ENCODE measurements around the gene GPR15.

GPR15 gene

GRCh38 chr3:98551754-98552153 lies 20.0 kb downstream of the GPR15 start:
- no peak for TF ChIP-seq CTCF (IDR thresholded peaks at IDR 0.05)
- H3K27ac Mint-ChIP-seq: no peak overlapping the region
- H3K4me1 Mint-ChIP-seq: no peaks in the 10 kb centered on the region
- H3K4me3 Mint-ChIP-seq: no peak overlapping the region
- no peaks in the 10 kb centered on the region for H3K9me3 Mint-ChIP-seq
- DNase-seq: no peak
- H3K27me3 Mint-ChIP-seq (ENCODE audit: low read depth, poor library complexity): peaks cover 9% of the 10 kb centered on the region
- H3K36me3 Mint-ChIP-seq (ENCODE audit: low read depth): no peaks in the 10 kb centered on the region

- no peak for TF ChIP-seq CTCF (IDR thresholded peaks at IDR 0.05)
- H3K27me3 Mint-ChIP-seq (ENCODE audit: low read depth, poor library complexity): peaks cover 9% of the 10 kb centered on the region
These were observed 20.6 kb downstream of the GPR15 start for GRCh38 chr3:98552232-98553020.

GRCh38 chr3:98553021-98553563 lies 21.3 kb downstream of the GPR15 start:
- no peak for TF ChIP-seq CTCF (IDR thresholded peaks at IDR 0.05)
- H3K4me1 Mint-ChIP-seq: no peaks in the 10 kb centered on the region
- no peak overlapping the region for H3K27ac Mint-ChIP-seq
- peaks cover 9% of the 10 kb centered on the region for H3K27me3 Mint-ChIP-seq (ENCODE audit: low read depth, poor library complexity)
- no peak for DNase-seq
- no peak overlapping the region for H3K4me3 Mint-ChIP-seq
- H3K36me3 Mint-ChIP-seq (ENCODE audit: low read depth): no peaks in the 10 kb centered on the region
- H3K9me3 Mint-ChIP-seq: no peaks in the 10 kb centered on the region

More at GRCh38 chr3:98552232-98553020, 20.6 kb downstream of the GPR15 start:
- no peak for DNase-seq
- H3K36me3 Mint-ChIP-seq (ENCODE audit: low read depth): no peaks in the 10 kb centered on the region
- no peaks in the 10 kb centered on the region for H3K9me3 Mint-ChIP-seq
- H3K4me3 Mint-ChIP-seq: no peak overlapping the region
- no peak overlapping the region for H3K27ac Mint-ChIP-seq
- H3K4me1 Mint-ChIP-seq: no peaks in the 10 kb centered on the region

- peaks cover 9% of the 10 kb centered on the region for H3K27me3 Mint-ChIP-seq (ENCODE audit: low read depth, poor library complexity)
- TF ChIP-seq CTCF (IDR thresholded peaks at IDR 0.05): no peak
- H3K27ac Mint-ChIP-seq: no peak overlapping the region
- H3K4me3 Mint-ChIP-seq: no peak overlapping the region
- DNase-seq: no peak
- H3K36me3 Mint-ChIP-seq (ENCODE audit: low read depth): no peaks in the 10 kb centered on the region
- H3K9me3 Mint-ChIP-seq: no peaks in the 10 kb centered on the region
- no peaks in the 10 kb centered on the region for H3K4me1 Mint-ChIP-seq
These were observed 22.0 kb downstream of the GPR15 start for GRCh38 chr3:98553753-98554152.

- Mint-ChIP-seq H3K9me3 (no peaks in the 10 kb centered on the region), H3K4me1 (no peaks in the 10 kb centered on the region), H3K4me3 (no peak overlapping the region), H3K27me3 (ENCODE audit: low read depth, poor library complexity) (peaks cover 7% of the 10 kb centered on the region), H3K36me3 (ENCODE audit: low read depth) (no peaks in the 10 kb centered on the region), H3K27ac (no peak overlapping the region)
- TF ChIP-seq CTCF (IDR thresholded peaks at IDR 0.05): no peak
- DNase-seq: no peak
These were observed 22.8 kb downstream of the GPR15 start for GRCh38 chr3:98554580-98554979.

GRCh38 chr3:98555025-98555379 lies 23.2 kb downstream of the GPR15 start:
- H3K27me3 Mint-ChIP-seq (ENCODE audit: low read depth, poor library complexity): peaks cover 5% of the 10 kb centered on the region

More at GRCh38 chr3:98555025-98555379, 23.2 kb downstream of the GPR15 start:
- TF ChIP-seq CTCF (IDR thresholded peaks at IDR 0.05): no peak
- no peaks in the 10 kb centered on the region for H3K36me3 Mint-ChIP-seq (ENCODE audit: low read depth)
- H3K4me1 Mint-ChIP-seq: no peaks in the 10 kb centered on the region
- H3K9me3 Mint-ChIP-seq: no peaks in the 10 kb centered on the region
- DNase-seq: no peak
- H3K27ac Mint-ChIP-seq: no peak overlapping the region
- H3K4me3 Mint-ChIP-seq: no peak overlapping the region
